Epithelial cell of proximal tubule (primary cell): Measurements from ENCODE around the gene CENPU. TPM values are rescaled to one million over a fixed set of nuclear protein-coding genes. Genes with fewer than 3 reads are reported as not detected.

Experiments used
- DNase-seq: peaks from one replicate; pipeline ENCODE4 v3.0.0-alpha.2; 2011; ENCODE audit warnings: low read depth
- H3K4me3 ChIP-seq: 2 replicates; pipeline ENCODE4 v1.5.1; 2011; ENCODE audit warnings: low read depth, mild to moderate bottlenecking, low read length
- total RNA-seq: library from RNA; depleted of rRNA; stranded (reverse); fragments of >200 nt; gene quantifications from 2 replicates; pipeline ENCODE4 v1.2.3, GENCODE V29; 2015
- TF ChIP-seq, protein P1 (sequence below): conservative IDR thresholded peaks from 2 replicates; pipeline ENCODE4 v1.5.1; 2012; ENCODE audit warnings: low read depth, mild to moderate bottlenecking, low read length

The CENPU gene
- total RNA-seq, 1 donor from 2014 or later = 75.8 TPM

DNA sequence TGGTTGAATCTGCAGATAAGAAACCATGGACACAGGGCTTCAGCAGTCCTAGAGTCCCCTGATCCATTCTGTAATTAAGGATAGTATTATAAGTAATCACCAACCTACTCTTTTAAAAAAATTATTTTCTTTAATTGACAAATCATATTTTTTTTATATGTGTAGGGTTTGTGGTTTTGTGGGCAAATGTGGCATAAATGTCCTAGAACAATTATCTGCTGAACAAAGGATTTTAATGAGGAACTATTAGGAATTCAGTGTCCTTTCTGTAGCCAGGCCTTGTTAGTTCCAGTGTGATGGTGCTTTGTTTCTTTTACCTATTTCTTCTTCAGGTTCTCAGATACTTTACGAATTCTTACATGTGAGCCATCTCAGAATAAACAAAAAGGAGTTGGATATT, 52.0 kb downstream of the CENPU start:
- no peak for DNase-seq
- TF ChIP-seq, protein P1, sequence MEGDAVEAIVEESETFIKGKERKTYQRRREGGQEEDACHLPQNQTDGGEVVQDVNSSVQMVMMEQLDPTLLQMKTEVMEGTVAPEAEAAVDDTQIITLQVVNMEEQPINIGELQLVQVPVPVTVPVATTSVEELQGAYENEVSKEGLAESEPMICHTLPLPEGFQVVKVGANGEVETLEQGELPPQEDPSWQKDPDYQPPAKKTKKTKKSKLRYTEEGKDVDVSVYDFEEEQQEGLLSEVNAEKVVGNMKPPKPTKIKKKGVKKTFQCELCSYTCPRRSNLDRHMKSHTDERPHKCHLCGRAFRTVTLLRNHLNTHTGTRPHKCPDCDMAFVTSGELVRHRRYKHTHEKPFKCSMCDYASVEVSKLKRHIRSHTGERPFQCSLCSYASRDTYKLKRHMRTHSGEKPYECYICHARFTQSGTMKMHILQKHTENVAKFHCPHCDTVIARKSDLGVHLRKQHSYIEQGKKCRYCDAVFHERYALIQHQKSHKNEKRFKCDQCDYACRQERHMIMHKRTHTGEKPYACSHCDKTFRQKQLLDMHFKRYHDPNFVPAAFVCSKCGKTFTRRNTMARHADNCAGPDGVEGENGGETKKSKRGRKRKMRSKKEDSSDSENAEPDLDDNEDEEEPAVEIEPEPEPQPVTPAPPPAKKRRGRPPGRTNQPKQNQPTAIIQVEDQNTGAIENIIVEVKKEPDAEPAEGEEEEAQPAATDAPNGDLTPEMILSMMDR = no peak
- no peak overlapping the region for H3K4me3 ChIP-seq

DNA sequence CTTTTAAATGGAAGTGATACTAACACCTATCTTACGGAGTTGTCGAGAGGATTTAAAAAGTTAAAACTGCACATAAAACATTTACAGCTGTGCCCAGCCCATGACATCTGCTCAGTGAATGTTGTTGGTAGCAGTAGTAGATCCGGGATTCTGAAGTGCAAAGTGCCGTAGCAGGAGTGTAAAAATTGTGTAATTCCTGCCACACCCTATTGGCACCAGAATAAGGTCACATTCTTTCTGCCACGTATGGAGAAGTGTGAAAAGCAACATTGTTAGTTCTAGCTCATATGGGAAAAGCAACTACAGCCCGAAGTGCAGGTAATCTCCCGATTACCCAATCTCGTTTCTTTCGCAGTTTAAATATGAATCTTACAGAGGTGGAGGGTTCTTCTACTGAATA, 53.2 kb downstream of the CENPU start:
- DNase-seq = no peak
- no peak overlapping the region for H3K4me3 ChIP-seq
- TF ChIP-seq, protein P1 = no peak

DNA sequence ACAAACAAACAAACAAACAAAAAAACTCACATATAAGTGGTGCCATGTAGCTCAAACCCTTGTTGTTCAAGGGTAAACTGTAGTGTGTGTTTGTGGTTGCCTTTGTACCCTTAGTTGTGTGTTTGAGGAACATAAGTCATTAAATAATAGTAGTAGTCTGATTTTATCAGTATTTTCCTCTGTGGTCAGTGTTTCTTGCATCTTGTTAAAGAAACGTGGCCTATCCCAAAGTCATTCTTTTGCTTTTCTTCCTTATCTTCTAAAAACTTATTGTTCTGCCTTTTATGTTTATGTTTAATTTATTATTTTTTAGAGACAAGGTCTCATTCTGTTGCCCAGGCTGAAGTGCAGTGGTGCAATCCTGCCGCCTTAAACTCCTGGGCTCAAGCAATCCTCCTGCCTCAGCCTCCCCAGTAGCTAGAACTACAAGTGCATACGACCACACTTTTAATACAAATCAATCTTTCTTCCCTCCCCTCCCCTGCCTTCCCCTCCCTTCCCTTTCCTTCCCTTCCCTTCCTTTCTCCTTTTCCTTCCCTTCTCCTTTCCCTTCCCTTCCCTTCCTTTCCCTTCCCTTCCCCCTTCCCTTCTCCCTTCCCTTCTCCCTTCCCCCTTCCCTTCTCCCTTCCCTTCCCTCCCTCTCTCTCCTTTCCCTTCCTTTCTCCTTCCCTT, 57.9 kb downstream of the CENPU start:
- H3K4me3 ChIP-seq = no peak overlapping the region
- TF ChIP-seq, protein P1 = no peak
- DNase-seq = no peak

DNA sequence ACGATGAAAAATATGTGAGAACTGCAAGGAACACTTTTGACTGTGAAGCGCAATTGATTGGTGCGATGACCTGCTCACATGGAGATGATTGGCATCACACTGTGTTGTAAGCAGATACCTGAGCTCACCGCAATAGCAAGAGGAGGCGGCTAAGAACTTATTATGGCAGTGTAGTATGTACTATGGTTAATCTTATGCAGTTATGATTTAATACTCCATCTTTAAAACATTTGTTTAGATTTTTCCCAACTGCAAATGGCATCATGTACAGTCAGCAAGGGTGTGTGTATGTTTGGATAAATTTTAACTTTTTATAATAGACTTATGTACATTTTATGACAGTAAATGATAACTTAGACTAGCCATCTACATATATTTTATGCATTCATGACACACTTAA, 58.9 kb downstream of the CENPU start:
- no peak for DNase-seq
- no peak overlapping the region for H3K4me3 ChIP-seq
- TF ChIP-seq, protein P1 = no peak

DNA sequence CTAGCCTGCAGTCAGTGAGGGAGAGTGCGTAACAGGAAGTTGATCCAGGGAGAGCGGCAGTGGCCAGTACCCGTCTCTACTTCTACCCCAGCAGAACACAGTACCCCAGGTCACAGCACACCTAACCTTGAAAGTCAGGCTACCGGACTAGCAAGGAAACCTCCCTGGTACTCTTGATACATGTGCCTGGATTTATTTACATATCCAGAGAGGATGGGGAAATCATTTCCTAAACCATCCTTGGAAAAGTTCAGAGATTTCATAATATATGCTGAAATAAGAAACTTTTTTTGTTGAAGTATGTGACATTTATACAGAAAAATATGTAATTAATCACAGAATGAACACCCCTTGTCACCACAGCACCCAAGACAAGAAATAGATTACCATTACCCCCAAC, 59.9 kb downstream of the CENPU start:
- H3K4me3 ChIP-seq = no peak overlapping the region
- TF ChIP-seq, protein P1 = no peak
- DNase-seq = no peak

DNA sequence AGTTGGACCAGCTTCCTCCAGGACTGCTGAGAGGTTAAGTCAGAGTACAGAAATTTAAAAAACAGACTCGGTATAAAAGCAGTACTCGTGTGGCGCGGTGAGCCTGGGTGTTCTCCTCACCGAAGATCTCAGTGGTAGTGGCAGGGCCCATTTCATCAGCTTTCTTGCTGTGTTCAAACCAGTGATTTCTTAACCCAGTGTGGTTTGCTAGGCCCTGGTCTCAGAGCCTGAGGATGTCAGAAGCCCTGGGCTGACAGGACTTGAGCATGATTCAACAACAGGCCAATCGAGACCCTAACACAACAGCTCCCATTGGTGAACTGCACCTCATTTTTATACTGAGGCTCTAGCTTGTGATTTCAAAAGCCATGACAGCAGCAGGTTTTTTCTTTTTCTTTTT, 61.2 kb downstream of the CENPU start:
- DNase-seq = no peak
- H3K4me3 ChIP-seq = no peak overlapping the region
- TF ChIP-seq, protein P1 = no peak

DNA sequence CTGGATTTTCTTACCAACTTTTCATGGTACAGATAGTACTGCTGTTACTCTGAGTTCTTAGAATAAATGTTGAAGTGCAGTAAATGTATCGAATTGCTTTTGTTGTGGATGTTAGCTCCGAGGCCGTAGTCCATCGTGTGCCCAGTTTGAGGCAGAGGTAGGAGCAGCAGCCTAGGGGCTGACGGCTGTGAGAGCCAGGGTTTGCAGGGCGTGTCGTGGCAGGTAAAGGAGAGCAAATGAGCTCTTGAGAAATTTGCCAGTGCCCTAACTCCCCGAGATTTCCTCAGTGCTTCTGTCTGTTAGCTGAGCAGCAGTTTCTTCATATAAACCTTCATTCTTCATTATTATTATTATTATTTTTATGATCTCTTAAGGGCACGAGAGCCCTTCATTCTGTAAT, 62.8 kb downstream of the CENPU start:
- TF ChIP-seq, protein P1 = no peak
- DNase-seq = no peak
- H3K4me3 ChIP-seq = no peak overlapping the region
